Putamen (tissue), 1 donor: ENCODE results near the gene THPO.
A peak's percentile ranks its signal among the peaks of the same experiment; 100 is the strongest.

Source experiments
- DNase-seq: peaks from one replicate; pipeline ENCODE4 v3.0.0-alpha.2; 2016; ENCODE audit warnings: low spot score

Gene THPO

DNA sequence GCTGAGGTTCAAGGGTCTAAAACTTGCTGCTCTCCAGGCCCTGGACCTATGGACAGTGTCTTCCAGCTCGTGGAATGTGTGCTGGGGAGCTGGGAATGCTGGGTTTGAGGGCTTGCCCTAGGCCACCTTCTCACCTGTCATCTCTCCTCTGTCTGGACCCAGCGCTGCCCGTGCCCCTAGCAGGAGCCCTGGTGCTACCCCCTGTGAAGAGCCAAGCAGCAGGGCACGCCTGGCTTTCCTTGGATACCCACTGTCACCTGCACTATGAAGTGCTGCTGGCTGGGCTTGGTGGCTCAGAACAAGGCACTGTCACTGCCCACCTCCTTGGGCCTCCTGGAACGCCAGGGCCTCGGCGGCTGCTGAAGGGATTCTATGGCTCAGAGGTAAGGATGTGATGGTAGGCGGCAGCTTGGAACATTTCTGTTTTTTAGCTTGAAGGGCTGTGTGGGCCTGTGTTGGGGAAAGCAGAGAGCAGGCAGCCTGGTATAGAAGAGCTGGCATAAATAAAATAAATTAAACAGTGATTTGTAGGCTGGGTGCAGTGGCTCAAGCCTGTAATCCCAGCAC, 6.9 kb upstream of the THPO start:
- no peak for DNase-seq

DNA sequence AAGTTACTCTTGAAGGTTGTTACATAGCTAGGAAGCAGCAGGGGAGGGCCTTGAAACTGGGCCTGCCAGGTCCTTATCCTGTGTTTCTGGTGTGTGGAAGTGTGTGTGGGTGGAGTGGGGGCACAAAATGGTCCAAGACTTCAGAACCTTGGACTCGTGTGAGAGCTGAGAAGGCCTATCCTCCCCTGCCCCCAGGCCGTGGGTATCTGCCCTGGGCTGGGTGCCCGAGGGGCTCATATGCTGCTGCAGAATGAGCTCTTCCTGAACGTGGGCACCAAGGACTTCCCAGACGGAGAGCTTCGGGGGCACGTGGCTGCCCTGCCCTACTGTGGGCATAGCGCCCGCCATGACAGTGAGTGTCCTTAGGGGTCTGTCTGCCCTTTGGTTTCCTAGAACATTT, 6.3 kb upstream of the THPO start:
- no peak for DNase-seq

DNA sequence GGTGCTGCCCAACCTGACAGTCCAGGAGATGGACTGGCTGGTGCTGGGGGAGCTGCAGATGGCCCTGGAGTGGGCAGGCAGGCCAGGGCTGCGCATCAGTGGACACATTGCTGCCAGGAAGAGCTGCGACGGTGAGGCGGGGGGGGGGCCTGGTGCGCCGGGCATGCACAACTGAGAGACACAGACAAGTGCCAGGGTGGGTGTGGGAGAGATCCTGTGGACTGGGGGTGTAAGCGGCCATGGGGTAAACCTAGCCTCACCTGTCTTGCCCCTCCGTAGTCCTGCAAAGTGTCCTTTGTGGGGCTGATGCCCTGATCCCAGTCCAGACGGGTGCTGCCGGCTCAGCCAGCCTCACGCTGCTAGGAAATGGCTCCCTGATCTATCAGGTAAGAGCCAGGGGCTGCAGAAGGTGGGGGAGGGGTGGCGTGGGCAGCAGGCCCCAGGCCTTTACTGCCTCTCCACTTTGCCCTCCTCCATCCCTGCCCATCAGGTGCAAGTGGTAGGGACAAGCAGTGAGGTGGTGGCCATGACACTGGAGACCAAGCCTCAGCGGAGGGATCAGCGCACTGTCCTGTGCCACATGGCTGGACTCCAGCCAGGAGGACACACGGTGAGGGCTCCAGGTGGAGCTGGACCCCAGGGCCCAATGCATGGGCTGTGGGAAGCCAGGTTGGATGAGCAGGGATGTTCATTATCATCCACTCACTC, 5.2 kb upstream of the THPO start:
- DNase-seq, result no peak

DNA sequence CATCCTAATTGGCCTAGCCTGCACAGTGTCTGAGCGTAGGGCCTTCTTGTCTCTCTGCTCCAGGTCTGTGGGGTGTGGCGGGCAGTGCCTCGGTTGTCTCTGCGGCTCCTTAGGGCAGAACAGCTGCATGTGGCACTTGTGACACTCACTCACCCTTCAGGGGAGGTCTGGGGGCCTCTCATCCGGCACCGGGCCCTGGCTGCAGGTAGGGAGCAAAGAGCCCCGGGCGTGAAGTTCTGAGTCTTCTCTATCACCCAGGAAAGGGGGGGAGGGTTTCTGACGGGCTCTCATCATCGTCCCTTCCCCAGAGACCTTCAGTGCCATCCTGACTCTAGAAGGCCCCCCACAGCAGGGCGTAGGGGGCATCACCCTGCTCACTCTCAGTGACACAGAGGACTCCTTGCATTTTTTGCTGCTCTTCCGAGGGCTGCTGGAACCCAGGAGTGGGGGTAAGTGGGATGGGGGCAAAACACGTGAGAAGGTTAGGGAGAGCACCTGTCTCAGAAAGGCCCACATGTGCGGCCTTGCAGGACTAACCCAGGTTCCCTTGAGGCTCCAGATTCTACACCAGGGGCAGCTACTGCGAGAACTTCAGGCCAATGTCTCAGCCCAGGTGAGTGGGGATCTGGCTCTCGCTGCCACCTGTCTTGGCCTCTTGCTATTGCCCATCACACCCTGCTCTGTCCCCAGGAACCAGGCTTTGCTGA, 4.5 kb upstream of the THPO start:
- DNase-seq, result no peak

DNA sequence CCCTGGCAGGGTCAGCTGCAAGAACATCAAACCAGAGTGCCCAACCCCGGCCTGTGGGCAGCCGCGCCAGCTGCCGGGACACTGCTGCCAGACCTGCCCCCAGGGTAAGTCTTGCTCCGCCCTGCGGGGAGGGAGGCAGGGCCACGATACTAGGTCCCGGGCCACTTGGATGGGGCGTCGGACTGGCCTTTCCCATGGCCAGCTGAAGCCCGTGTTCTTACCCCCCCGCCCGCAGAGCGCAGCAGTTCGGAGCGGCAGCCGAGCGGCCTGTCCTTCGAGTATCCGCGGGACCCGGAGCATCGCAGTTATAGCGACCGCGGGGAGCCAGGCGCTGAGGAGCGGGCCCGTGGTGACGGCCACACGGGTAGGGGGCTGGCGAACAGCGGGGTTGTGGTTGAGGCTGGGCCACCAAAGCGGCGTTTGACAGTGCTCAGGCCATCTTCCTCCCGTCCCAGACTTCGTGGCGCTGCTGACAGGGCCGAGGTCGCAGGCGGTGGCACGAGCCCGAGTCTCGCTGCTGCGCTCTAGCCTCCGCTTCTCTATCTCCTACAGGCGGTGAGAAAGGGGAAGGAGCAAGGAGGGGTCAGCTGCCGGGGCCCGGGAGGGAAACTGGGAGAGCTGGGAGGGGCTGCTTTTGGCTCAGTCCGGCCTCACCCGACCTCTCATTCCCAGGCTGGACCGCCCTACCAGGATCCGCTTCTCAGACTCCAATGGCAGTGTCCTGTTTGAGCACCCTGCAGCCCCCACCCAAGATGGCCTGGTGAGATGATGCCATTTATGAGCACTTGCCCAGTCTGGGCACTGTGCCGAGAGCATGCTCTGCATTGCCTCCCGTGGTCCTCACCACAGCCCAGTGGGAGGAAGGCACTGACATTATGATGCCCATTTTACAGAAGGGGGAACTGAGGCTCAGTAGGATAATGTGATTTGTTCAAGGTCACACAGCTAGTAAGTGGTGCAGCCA, 3.5 kb upstream of the THPO start:
- no peak for DNase-seq

DNA sequence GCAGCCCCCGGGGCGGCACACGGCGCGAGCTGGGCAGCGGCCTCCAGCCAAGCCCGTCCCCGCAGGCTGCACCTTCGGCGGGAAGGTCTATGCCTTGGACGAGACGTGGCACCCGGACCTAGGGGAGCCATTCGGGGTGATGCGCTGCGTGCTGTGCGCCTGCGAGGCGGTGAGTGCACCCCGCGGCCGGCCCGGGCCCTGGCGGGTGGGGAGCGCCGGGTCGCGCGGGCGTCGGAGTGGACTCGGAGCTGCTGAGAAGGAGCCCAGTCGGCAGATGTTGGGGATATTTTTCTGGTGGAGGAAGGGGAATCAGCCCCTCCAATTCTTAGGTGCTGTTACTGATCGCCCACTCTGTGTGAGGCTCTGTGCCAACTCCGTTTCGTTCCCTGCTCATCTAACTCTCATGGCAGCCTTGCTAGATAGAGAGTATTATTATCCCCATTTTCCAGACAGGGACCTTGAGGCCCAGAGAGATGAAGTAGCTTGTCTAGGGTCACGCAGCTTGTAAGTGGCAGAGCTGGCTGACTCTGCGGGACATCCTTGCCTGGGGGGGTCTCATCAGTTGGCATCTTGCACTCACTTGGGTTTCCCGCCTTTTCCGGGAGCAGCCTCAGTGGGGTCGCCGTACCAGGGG, 2.7 kb upstream of the THPO start:
- DNase-seq, result no peak

DNA sequence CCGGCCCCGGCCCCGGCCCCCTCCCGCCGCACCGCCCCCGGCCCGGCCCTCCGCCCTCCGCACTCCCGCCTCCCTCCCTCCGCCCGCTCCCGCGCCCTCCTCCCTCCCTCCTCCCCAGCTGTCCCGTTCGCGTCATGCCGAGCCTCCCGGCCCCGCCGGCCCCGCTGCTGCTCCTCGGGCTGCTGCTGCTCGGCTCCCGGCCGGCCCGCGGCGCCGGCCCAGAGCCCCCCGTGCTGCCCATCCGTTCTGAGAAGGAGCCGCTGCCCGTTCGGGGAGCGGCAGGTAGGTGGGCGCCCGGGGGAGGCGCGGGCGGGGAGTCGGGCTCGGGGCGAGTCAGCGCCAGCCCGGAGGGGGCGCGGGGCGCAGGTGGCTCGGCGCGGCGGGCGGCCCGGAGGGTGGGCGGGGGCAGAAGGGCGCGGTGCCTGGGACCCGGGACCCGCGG, 2.2 kb upstream of the THPO start:
- DNase-seq, result no peak

DNA sequence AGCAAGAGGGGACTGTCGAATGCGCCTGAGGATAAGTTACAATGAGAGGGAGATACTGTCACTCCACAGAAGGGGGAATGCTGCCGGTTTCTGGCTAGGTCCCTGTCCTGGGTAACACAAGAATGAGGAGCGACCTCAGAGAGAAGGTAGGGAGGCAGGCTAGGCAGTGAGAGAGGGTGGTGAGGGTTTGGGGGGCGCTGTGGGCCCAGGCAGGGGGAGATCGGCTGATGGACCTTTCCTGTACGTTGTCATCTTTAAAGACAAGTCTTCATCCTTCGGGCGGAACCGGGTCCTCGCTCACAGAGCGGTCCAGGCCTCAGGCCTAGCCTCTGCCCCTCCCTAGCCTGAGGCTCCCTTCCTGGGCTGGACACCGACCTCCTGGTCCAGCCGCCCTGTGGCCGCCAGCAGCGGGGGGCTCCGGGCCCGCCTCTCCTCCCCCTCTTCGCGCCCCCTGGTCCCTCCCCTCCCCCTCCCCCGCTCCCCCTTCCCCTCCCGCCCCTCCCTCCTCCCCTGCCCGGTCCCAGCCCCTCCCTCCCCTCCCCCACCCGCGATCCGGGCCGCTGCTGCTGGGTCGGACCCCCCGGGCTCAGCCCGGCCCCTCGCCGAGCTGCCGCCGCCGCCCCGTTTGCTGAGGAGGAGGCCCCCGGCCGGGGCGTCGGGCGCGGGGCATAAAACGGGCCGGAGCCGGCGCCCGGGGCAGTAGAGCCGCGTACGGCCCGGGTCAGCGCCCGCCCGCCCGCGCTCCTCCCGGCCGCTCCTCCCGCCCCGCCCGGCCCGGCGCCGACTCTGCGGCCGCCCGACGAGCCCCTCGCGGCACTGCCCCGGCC, 1.6 kb upstream of the THPO start, which contains the start of gene CHRD:
CHRD (plus strand) TSS at position 697 of the 827 bp plus-strand sequence. CDS start 265 bp downstream, outside the sequence.
- no peak for DNase-seq

DNA sequence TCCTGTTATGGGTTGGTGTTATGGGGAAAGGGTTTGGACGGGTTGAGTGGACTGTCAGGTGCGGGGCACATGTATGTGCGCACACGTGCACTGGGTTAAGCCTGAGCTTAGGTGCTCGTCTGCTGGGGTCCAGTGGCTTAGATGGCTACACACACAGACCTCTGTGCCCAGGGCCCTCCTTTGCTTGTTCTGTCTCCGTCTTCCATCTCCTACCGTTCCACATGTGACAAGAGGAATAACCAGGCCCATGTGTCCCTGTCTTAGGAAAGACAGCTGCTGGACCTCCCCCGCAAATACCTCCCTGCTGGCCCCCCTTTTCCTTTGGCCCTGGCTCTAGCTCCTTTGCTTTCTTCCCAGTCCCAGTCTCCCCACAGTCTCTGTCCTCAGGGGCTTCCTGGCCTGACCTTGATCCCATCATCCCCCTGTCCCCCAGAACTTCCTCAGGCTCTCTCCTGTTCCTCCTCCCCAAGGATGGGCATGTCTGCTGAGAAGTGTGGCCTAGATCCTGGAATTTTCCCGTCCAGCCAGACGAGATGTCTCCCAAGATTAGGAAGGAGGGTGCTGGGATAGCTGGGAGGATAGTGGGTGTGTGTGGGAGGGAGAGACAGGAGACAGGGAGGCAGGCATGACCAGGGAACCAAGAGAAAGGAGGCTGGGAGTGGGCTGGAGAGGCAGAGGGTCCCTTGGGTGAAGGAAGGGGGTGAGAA, 797 bp upstream of the THPO start:
- DNase-seq, result no peak

DNA sequence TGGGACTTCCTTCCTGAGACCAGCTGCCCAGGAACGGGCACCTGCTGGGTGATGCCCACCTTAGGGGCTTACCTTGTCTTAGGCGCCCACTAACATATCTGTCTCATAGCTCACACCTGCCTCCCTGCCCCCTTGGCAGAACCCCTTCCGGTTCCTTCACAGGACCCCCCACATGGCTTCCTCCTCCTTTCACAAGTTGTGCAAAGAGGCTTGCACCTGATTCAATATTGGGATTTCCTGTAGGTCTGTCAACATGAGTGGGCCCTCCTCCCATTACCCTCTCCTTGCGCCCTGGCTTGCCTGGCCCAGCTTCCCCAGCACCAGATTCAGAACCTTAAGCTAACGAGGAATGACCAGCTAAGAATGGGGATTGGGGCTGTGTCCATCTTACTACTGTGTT, 633 bp downstream of the THPO start:
- no peak for DNase-seq

DNA sequence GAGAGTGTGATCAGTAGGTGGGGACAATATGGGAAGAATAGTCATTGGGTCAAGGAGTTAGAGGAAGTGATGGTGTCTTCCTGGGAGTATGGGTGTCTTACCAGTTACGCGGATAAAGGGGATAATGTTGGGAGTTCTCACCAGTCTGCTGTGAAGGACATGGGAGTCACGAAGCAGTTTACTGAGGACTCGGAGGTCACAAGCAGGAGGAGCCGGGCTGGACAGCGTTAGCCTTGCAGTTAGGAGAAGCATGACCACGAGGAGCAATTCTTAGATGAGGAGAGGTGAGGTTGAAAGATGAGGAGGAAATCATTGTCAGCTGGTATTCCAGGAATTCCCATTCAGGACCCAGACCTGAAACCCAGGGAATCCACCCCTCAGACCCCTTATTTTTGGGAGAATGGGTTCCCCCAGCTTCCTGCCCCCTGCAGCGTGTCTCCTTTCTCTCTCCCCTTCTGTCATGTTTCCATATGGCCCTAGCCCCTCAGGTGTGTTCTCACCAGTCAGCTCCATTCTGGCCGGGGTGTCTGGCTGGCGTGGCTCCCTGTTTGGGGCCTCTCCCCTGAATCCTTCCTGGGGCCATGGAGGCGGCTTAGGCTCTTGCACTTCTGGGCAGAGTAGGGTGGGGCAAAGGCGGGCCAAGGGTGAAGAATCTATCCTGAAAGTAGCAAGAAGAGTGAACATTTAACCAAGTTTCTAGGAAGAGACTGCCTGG, 2.1 kb downstream of the THPO start:
- no peak for DNase-seq

DNA sequence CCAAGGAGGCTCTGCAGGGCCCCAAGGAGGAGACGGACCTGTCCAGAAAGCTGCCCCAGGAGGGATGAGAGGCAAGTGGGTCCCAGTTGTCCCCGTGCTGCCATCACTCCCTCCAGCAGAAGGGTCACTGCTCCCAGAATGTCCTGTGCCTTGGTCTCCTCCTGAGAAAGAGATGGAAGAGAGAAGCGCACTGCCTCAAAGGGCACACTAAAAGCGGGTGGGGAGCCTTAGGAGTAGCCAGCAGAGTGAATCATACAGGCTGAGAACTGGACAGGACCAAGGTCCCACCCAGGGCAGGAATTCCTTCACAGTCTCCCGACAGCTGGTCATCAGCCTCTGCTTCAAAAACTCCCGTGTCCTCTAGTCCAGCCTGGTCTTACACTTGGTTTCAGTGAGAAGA, 4.6 kb downstream of the THPO start:
- DNase-seq, result no peak

DNA sequence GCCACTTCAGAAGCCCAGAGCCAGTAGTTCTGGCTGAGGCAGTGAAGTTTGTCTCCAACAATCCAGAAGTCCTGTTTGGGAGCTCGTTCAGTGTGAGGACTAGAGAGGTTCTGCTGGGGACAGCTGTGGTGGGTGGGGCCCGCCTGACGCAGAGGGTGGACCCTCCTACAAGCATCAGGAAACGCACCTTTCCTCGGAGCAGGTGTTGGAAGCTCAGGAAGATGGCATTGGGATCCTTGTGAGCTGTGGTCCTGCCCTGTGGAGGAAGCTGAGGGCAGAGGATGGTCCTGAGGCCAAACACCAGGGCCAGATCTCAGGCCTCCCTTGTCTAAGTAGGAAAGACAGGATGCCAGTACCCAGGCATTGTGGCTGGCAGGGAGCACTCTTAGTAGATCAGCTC, 5.1 kb downstream of the THPO start:
- no peak for DNase-seq

DNA sequence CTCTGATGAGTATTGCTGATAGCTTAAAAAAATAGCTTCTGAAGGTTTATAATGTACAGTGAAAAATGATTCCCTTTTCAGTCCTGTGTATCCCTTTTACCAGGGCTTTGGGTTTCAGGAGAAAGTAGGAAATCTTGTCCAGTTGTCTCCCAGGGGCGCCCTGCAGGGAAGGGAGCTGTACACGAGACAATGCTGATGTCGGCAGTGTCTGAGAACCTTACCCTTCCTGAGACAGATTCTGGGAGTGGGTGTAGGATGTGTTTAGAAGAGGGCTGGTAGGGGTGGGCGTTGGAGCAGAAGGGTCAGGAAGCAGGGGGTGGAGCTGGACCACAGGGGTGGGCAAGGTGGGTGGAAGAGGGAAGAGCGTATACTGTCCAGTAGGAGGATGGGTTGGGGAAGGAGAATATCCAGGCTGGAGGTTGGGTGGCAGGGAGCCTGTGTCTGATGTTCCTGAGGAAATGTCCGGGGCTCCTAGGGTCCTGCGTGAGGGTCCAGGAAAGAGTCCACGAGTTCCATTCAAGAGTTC, 5.6 kb downstream of the THPO start:
- DNase-seq, result no peak

DNA sequence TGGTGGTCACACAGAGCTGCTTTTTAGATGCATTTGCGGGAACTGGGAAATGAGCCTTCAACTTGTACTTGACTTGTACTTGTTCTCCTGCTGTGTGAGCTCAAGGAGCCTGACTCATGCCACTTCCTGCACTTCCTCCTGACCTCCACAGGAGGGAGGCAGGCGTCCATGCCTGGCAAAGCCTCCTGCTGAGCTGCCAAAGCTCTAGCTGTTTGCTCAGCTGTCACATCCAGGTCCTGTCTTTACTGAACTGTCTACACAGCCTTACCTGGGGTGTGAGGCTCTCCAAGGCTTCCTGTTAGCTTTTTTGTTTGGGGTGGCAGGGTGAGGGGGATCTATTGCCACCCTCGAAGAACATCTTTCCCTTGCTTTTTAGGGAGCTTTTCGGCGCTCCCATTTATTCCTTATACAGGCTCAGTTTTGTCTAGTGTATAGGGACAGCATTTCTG, 6.4 kb downstream of the THPO start:
- DNase-seq, result peak; percentile 84

DNA sequence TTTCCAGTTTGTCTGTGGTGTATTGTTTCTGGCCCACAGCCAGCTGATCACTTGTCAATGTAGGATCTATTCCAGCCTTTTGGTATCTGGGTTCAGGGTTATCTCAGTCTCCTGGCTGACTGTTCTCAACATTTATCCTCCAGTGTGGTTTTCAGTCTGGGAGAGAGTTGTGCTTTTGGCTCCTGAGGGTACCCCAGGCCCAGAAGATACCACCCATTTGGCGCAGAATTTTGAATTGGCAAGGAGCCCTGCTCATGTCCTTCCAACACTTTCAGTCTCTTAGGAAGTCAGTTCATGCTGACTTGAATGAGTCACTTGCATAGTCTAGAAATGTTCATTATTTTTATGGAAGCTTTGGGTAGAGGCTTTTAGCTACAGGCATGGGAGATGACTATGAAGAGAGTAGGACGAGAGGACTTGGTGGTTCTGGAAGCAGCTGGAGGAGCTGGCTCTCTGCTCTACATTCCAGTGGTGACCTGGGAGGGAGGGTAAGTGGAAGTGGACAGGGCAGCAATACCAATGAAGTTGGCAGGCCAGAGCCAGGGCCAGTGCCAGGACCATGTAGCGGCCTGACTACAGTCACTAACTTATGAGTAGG, 9.3 kb downstream of the THPO start:
- no peak for DNase-seq

DNA sequence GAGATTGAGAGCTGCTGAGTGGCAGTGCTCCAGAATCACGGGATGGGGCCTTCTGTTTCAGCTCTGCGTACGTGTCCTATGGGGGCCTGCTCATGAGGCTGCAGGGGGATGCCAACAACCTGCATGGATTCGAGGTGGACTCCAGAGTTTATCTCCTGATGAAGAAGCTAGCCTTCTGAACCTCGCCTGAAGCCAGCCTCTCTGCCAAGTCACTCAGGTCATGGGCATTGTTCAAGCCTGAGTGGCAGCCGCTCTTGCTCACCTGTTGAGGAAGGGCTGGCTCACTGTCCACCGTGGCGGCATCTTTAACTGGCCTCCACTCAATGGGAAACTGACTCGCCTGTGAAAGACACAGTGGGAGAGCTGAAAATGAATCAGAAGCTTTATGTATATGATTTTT, 9.9 kb downstream of the THPO start:
- DNase-seq, result no peak

DNA sequence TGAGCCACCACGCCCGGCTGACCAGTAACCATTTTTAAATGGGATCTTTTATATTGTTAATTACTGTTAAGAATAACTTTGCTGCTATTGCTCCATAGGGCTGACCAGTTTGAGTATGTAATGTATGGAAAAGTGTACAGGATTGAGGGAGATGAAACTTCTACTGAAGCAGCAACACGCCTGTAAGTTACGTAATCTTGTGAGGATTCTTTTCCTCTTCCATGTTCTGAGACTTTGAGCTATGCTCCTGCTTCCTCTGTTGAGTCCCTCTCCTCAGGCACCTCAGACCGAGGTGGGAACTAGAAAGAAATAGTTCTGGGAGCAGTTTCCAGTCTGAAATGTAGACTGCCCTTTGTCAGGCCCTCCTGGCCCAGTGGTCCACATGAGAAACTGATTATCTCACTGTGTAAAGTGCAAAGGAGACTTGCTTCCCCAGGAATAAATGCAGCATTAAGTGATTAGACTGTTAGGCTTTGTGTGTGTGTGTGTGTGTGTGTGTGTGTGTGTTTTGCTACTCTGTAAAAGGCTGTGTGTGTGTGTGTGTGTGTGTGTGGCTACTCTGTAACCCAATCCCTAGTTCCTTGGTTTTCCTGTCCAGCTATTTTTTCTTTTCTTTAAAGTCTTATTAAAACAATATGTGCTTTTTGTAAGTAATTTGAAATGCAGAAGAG, 11.3 kb downstream of the THPO start:
- DNase-seq, result no peak
